H1 (cell line): ENCODE results near the gene GMFB. TPM values are rescaled to one million over a fixed set of nuclear protein-coding genes. Genes with fewer than 3 reads are reported as not detected.

Experiments used
- CTCF ChIA-PET: fragments of 300-600 bp; sonication (Branson Sonifier 250); formaldehyde crosslinking; loops from one replicate; lab custom pipeline; 2021; ENCODE audit not compliant: partially characterized antibody; lab: Charles Lee
- POLR2A ChIA-PET: fragments of 300-600 bp; sonication (Branson Sonifier 250); formaldehyde crosslinking; loops from one replicate; lab custom pipeline; 2021; ENCODE audit warnings: inconsistent platforms; ENCODE audit not compliant: partially characterized antibody; lab: Charles Lee
- DNase-seq, 2 experiments: peaks; one replicate each; pipeline versions ENCODE4 v3.0.0 to v3.0.0-alpha.2; 2010 to 2022; ENCODE audit warnings: low spot score in 2 of 2, low read depth in 1 of 2, mixed read lengths in 1 of 2
- FAIRE-seq: peaks from 2 replicates; lab custom pipeline; 2011; peaks lifted over from hg19 to GRCh38; lab: Jason Lieb, UNC
- H2AFZ ChIP-seq: 2 replicates; pipeline ENCODE4 v1.8.1; 2012; ENCODE audit warnings: low read length, inconsistent platforms
- H2AK5ac ChIP-seq: 2 replicates; pipeline ENCODE4 v1.6.1; 2013; ENCODE audit warnings: low read depth, low read length
- H2BK120ac ChIP-seq: replicated peaks from 2 replicates; pipeline ENCODE3; 2013; ENCODE audit warnings: low read depth, low read length, inconsistent platforms
- H2BK12ac ChIP-seq: 2 replicates; pipeline ENCODE4 v1.6.1; 2013; ENCODE audit warnings: low read depth, low read length
- H2BK15ac ChIP-seq: 2 replicates; pipeline ENCODE4 v1.6.1; 2013; ENCODE audit warnings: low read length
- H2BK20ac ChIP-seq: 2 replicates; pipeline ENCODE4 v1.6.1; 2013; ENCODE audit warnings: low read length
- H2BK5ac ChIP-seq: 2 replicates; pipeline ENCODE4 v1.6.1; 2013; ENCODE audit warnings: low read depth, low read length
- H3K14ac ChIP-seq: 2 replicates; pipeline ENCODE4 v1.6.1; 2013; ENCODE audit warnings: inconsistent platforms; ENCODE audit not compliant: insufficient read length
- H3K18ac ChIP-seq: 2 replicates; pipeline ENCODE4 v1.6.1; 2013; ENCODE audit warnings: low read length; ENCODE audit errors: extremely low read depth
- H3K23ac ChIP-seq: 2 replicates; pipeline ENCODE4 v1.6.1; 2013; ENCODE audit warnings: inconsistent platforms; ENCODE audit not compliant: insufficient read length
- H3K23me2 ChIP-seq: 2 replicates; pipeline ENCODE4 v1.6.1; 2013; ENCODE audit warnings: low read depth, low read length
- H3K27ac ChIP-seq: 2 replicates; pipeline ENCODE4 v1.6.1; 2011; ENCODE audit warnings: low read depth, low read length, inconsistent platforms
- H3K27me3 ChIP-seq, 4 experiments: replicated peaks in 1 of 4; 1 replicate in 1 of 4; 2 replicates in 3 of 4; pipeline versions ENCODE4 v1.6.1 to v1.8.1; 2011 to 2013; ENCODE audit warnings: low read length in 3 of 4, mild to moderate bottlenecking in 3 of 4, inconsistent platforms in 2 of 4, mixed read lengths in 2 of 4, moderate library complexity in 1 of 4; ENCODE audit not compliant: control insufficient read depth in 3 of 4, insufficient read depth in 3 of 4; ENCODE audit errors: extremely low read depth in 1 of 4
- H3K36me3 ChIP-seq, 4 experiments: 2 replicates each; pipeline versions ENCODE4 v1.6.1 to v1.8.1; 2011 to 2013; ENCODE audit warnings: mild to moderate bottlenecking in 4 of 4, low read length in 3 of 4, moderate library complexity in 2 of 4, control low read depth in 1 of 4, inconsistent platforms in 1 of 4; ENCODE audit not compliant: insufficient read depth in 4 of 4, control insufficient read depth in 2 of 4
- H3K4ac ChIP-seq: replicated peaks from 2 replicates; pipeline ENCODE3; 2013; ENCODE audit warnings: low read length, low read depth, mixed read lengths, inconsistent platforms; ENCODE audit not compliant: insufficient read length
- H3K4me1 ChIP-seq, 4 experiments: replicated peaks in 1 of 4; 1 replicate in 1 of 4; 2 replicates in 3 of 4; pipeline versions ENCODE4 v1.6.1 to v1.8.1; 2011 to 2013; ENCODE audit warnings: low read length in 3 of 4, inconsistent platforms in 2 of 4, mixed read lengths in 1 of 4; ENCODE audit not compliant: insufficient read depth in 4 of 4, control insufficient read depth in 3 of 4
- H3K4me2 ChIP-seq, 2 experiments: 2 replicates each; pipeline versions ENCODE4 v1.6.1 to v1.8.1; 2011 to 2013; ENCODE audit warnings: low read depth in 2 of 2, low read length in 2 of 2, control low read depth in 1 of 2, inconsistent platforms in 1 of 2, mild to moderate bottlenecking in 1 of 2; ENCODE audit not compliant: insufficient read depth in 1 of 2
- H3K4me3 ChIP-seq, 4 experiments: fragments of 200-600, 300-600 bp in 1 of 4; sonication (generic), shearing (Covaris generic), sonication (Bioruptor Twin) in 1 of 4; 2 replicates each; pipeline versions ENCODE4 v1.5.1 to v1.8.1; 2011 to 2016; ENCODE audit warnings: low read length in 4 of 4, low read depth in 3 of 4, control low read depth in 2 of 4, inconsistent platforms in 2 of 4, mild to moderate bottlenecking in 2 of 4, mixed read lengths in 1 of 4, moderate library complexity in 1 of 4; ENCODE audit not compliant: insufficient read depth in 2 of 4; ENCODE audit errors: extremely low read depth in 1 of 4
- H3K56ac ChIP-seq: replicated peaks from 2 replicates; pipeline ENCODE3; 2013; ENCODE audit warnings: low read depth, mild to moderate bottlenecking, mixed read lengths, low read length, inconsistent platforms; ENCODE audit not compliant: insufficient read length
- H3K79me1 ChIP-seq: 2 replicates; pipeline ENCODE4 v1.6.1; 2013; ENCODE audit warnings: low read depth, low read length, control low read depth
- H3K79me2 ChIP-seq, 2 experiments: 2 replicates each; pipeline versions ENCODE4 v1.6.1 to v1.8.1; 2012 to 2013; ENCODE audit warnings: low read length in 2 of 2, mild to moderate bottlenecking in 2 of 2, inconsistent platforms in 1 of 2; ENCODE audit not compliant: insufficient read depth in 2 of 2, control insufficient read depth in 1 of 2
- H3K9ac ChIP-seq, 4 experiments: replicated peaks in 1 of 4; 1 replicate in 1 of 4; 2 replicates in 3 of 4; pipeline versions ENCODE4 v1.6.1 to v1.8.1; 2011 to 2013; ENCODE audit warnings: low read depth in 3 of 4, low read length in 3 of 4, control low read depth in 2 of 4, mild to moderate bottlenecking in 2 of 4, moderate library complexity in 2 of 4, inconsistent platforms in 1 of 4; ENCODE audit errors: extremely low read depth in 1 of 4
- H3K9me3 ChIP-seq, 2 experiments: 2 replicates each; pipeline versions ENCODE4 v1.6.1 to v1.8.1; 2012 to 2013; ENCODE audit warnings: mild to moderate bottlenecking in 2 of 2, moderate library complexity in 2 of 2, control low read depth in 1 of 2, inconsistent platforms in 1 of 2, low read depth in 1 of 2, low read length in 1 of 2, mixed read lengths in 1 of 2; ENCODE audit not compliant: insufficient read depth in 2 of 2
- H4K20me1 ChIP-seq, 2 experiments: replicated peaks in 1 of 2; 2 replicates each; pipeline versions ENCODE3 to v1.8.1; 2011 to 2013; ENCODE audit warnings: inconsistent platforms in 2 of 2, low read length in 2 of 2, mild to moderate bottlenecking in 1 of 2; ENCODE audit not compliant: insufficient read depth in 2 of 2, control insufficient read depth in 1 of 2
- H4K5ac ChIP-seq: 2 replicates; pipeline ENCODE4 v1.6.1; 2013; ENCODE audit warnings: low read length, low read depth, mixed read lengths, inconsistent platforms; ENCODE audit not compliant: insufficient read length
- H4K8ac ChIP-seq: 2 replicates; pipeline ENCODE4 v1.8.0; 2013; ENCODE audit warnings: mild to moderate bottlenecking, moderate library complexity, low read length, inconsistent platforms; ENCODE audit not compliant: insufficient read depth; ENCODE audit errors: extremely low read depth
- H4K91ac ChIP-seq: replicated peaks from 2 replicates; pipeline ENCODE3; 2013; ENCODE audit warnings: low read length, mixed read lengths, inconsistent platforms; ENCODE audit not compliant: insufficient read length
- ATF2 ChIP-seq: IDR thresholded peaks from 2 replicates; pipeline ENCODE4 v1.6.1; 2012; ENCODE audit warnings: low read length, inconsistent platforms
- BCL11A ChIP-seq, 2 experiments: IDR thresholded peaks; one replicate each; pipeline ENCODE4 v1.6.1; 2011; ENCODE audit warnings: low read depth in 2 of 2, low read length in 2 of 2, mild to moderate bottlenecking in 2 of 2
- SUZ12 ChIP-seq: fragments of 200-600 bp; sonication (generic); IDR thresholded peaks from 2 replicates; pipeline ENCODE4 v1.6.1; 2012; ENCODE audit warnings: mild to moderate bottlenecking, inconsistent platforms, low read length, moderate library complexity, mixed read lengths
- WGBS, 2 experiments: shearing (Covaris generic) in 1 of 2; methylation state at CpG; one replicate each; pipeline versions ENCODE4 v1.1.6 to v1.1.7; 2013 to 2015; ENCODE audit warnings: low lambda C conversion rate in 2 of 2, mixed read lengths in 2 of 2, inconsistent platforms in 1 of 2, low coverage in 1 of 2, missing lambda C conversion rate in 1 of 2; ENCODE audit not compliant: insufficient replicate concordance in 2 of 2, insufficient coverage in 1 of 2, insufficient read length in 1 of 2; ENCODE audit errors: extremely low coverage in 1 of 2, missing lambda C conversion rate in 1 of 2; 5-methylcytosine and 5-hydroxymethylcytosine counted together
- polyA plus RNA-seq, 7 experiments: library from polyadenylated mRNA; depleted of rRNA in 3 of 7; stranded (reverse) in 5 of 7; unstranded in 2 of 7; fragments of >200 nt in 5 of 7; fragments of 200-250 nt in 2 of 7; gene quantifications; 1 replicate in 5 of 7; 2 replicates in 1 of 7; 4 replicates in 1 of 7; pipeline versions ENCODE4 v1.2.1 to v1.2.3, GENCODE V29; 2011 to 2013; ENCODE audit warnings: missing spikeins in 2 of 7, mixed read lengths in 2 of 7
- total RNA-seq: library from RNA; stranded (reverse); fragmentation: NEBNext Ultra II Directional; extraction: Animal tissue kit (Norgen Biotek cat#: 25700); gene quantifications from 2 replicates; pipeline ENCODE4 v1.2.1, GENCODE V29; 2021

Gene GMFB
- total and polyA plus RNA-seq, 2 of the 8 experiments (the other 6 are each of a cell fraction or from before 2014, with no cell fraction given): 17.9 to 77.3 TPM

- H3K14ac ChIP-seq: no peak overlapping the region
- H2BK15ac ChIP-seq: no peak overlapping the region
- H3K4me3 ChIP-seq: no peak overlapping the region
- DNase-seq: no peak
- no peaks in the 10 kb centered on the region for H3K27me3 ChIP-seq
- 90% methylated on average over 4 of the region's 4 CpGs; no CpG with 5 or more reads in 1 of the 2 experiments for WGBS, 2 experiments
- no peaks in the 10 kb centered on the region for H3K9me3 ChIP-seq
- H2AK5ac ChIP-seq: no peak overlapping the region
- no peak overlapping the region for H2BK120ac ChIP-seq
- H3K79me2 ChIP-seq: no peaks in the 10 kb centered on the region
- no peak overlapping the region for H2BK5ac ChIP-seq
- no peak overlapping the region for H2AFZ ChIP-seq
- POLR2A ChIA-PET: interaction anchor here (1.4 kb wide), 1 partner anchor 13 kb away, joined by 3 read pairs; no protein-coding TSS in a partner anchor
- CTCF ChIA-PET: no interaction called here
- no peak for FAIRE-seq
- H3K79me1 ChIP-seq: no peaks in the 10 kb centered on the region
- H3K56ac ChIP-seq: no peak overlapping the region
- no peak overlapping the region for H4K91ac ChIP-seq
- no peak overlapping the region for H4K8ac ChIP-seq
- no peaks in the 10 kb centered on the region for H3K23me2 ChIP-seq
- H3K27ac ChIP-seq: no peak overlapping the region
- no peak overlapping the region for H3K4ac ChIP-seq
- no peaks in the 10 kb centered on the region; a peak in 1 of 7 replicates for H3K4me1 ChIP-seq
- no peak overlapping the region for H3K23ac ChIP-seq
- H3K36me3 ChIP-seq: peaks cover 0 to 36% (median 4%) of the 10 kb centered on the region in 4 experiments; a peak in 3 of 8 replicates
- H3K18ac ChIP-seq: no peak overlapping the region
- no peak overlapping the region for H4K5ac ChIP-seq
- H4K20me1 ChIP-seq: no peaks in the 10 kb centered on the region
- no peak overlapping the region for H3K4me2 ChIP-seq
- H2BK12ac ChIP-seq: no peak overlapping the region
- no peak for TF ChIP-seq BCL11A (IDR thresholded peaks at IDR 0.05; ENCODE audit: low read depth in 2 of 2, low read length in 2 of 2)
- TF ChIP-seq SUZ12: no peak
- TF ChIP-seq ATF2: no peak
- H3K9ac ChIP-seq: no peak overlapping the region
- H2BK20ac ChIP-seq: no peak overlapping the region
Measured at GRCh38 chr14:54475187-54475899, 13.4 kb downstream of the GMFB start.
